HFFc6 (cell line): ENCODE results near the gene PITPNM1. TPM values are rescaled to one million over a fixed set of nuclear protein-coding genes. Genes with fewer than 3 reads are reported as not detected.
A peak's percentile ranks its signal among the peaks of the same experiment; 100 is the strongest.

Experiments used
- DNase-seq: peaks from one replicate; pipeline ENCODE4 v3.0.0-alpha.2; 2018
- H3K27ac Mint-ChIP-seq: 2 replicates; pipeline ENCODE4 v1.8.0; 2020; ENCODE audit warnings: mild to moderate bottlenecking, mixed read lengths
- H3K27me3 Mint-ChIP-seq: 2 replicates; pipeline ENCODE4 v1.8.0; 2021; ENCODE audit warnings: mild to moderate bottlenecking, moderate library complexity, mixed read lengths; ENCODE audit not compliant: insufficient read depth
- H3K36me3 Mint-ChIP-seq: 2 replicates; pipeline ENCODE4 v1.8.0; 2021; ENCODE audit warnings: low read depth, mixed read lengths
- H3K4me1 Mint-ChIP-seq: 2 replicates; pipeline ENCODE4 v1.8.0; 2020; ENCODE audit warnings: low read depth, mixed read lengths
- H3K4me3 Mint-ChIP-seq: 2 replicates; pipeline ENCODE4 v1.8.0; 2020; ENCODE audit warnings: mild to moderate bottlenecking, moderate library complexity, mixed read lengths
- H3K9me3 Mint-ChIP-seq: 2 replicates; pipeline ENCODE4 v1.8.0; 2020; ENCODE audit warnings: mild to moderate bottlenecking, mixed read lengths
- CTCF ChIP-seq: fragments of 200-600 bp; sonication (generic); IDR thresholded peaks from 2 replicates; pipeline ENCODE4 v1.5.0; 2021; ENCODE audit warnings: antibody characterized with exemption, mild to moderate bottlenecking
- total RNA-seq, 6 experiments: library from RNA; stranded (reverse); fragmentation: NEBNext Ultra II Directional; extraction: Animal tissue kit (Norgen Biotek cat#: 25700); gene quantifications; 2 replicates in 1 of 6; 3 replicates in 5 of 6; pipeline ENCODE4 v1.2.3, GENCODE V29; 2021

Gene PITPNM1
- total RNA-seq, 6 experiments from 2014 or later, result 19.6 to 30.3 (median 23.5) TPM

- Mint-ChIP-seq H3K27me3 (peaks cover 17% of the 10 kb centered on the region), H3K27ac (peak overlapping the region; percentile 98), H3K36me3 (no peaks in the 10 kb centered on the region; the same call in 1 of the 2 replicates), H3K9me3 (no peaks in the 10 kb centered on the region), H3K4me1 (peaks cover 36% of the 10 kb centered on the region), H3K4me3 (peak overlapping the region; percentile 89)
- peak; percentile 94 for DNase-seq
- no peak; the same call in 1 of the 2 replicates for TF ChIP-seq CTCF
Observed at GRCh38 chr11:67508486-67509121, 3.4 kb upstream of the PITPNM1 start.

GRCh38 chr11:67507864-67508485, 2.8 kb upstream of the PITPNM1 start, which contains the start of gene CDK2AP2:
Gene CDK2AP2, minus strand, starts transcription at chr11:67508162. Its CDS starts 80 bp downstream, at chr11:67508082.
- H3K4me1 Mint-ChIP-seq, result peaks cover 36% of the 10 kb centered on the region
- no peak for TF ChIP-seq CTCF
- H3K9me3 Mint-ChIP-seq, result no peaks in the 10 kb centered on the region
- H3K36me3 Mint-ChIP-seq, result no peaks in the 10 kb centered on the region; the same call in 1 of the 2 replicates
- H3K27me3 Mint-ChIP-seq, result peaks cover 17% of the 10 kb centered on the region
- H3K4me3 Mint-ChIP-seq, result peak within 1 kb of the TSS; percentile 89
- H3K27ac Mint-ChIP-seq, result peak within 1 kb of the TSS; percentile 98
- DNase-seq, result peak; percentile 100

GRCh38 chr11:67507242-67507863, 2.2 kb upstream of the PITPNM1 start:
- Mint-ChIP-seq H3K4me1 (peaks cover 36% of the 10 kb centered on the region), H3K36me3 (no peaks in the 10 kb centered on the region; the same call in 1 of the 2 replicates), H3K27ac (peak overlapping the region; percentile 64), H3K9me3 (no peaks in the 10 kb centered on the region), H3K4me3 (peak overlapping the region; percentile 89), H3K27me3 (peaks cover 14% of the 10 kb centered on the region)
- TF ChIP-seq CTCF, result no peak
- no peak for DNase-seq

GRCh38 chr11:67506426-67507051, 1.4 kb upstream of the PITPNM1 start:
- peaks cover 13% of the 10 kb centered on the region for H3K27me3 Mint-ChIP-seq
- DNase-seq, result no peak
- H3K9me3 Mint-ChIP-seq, result no peaks in the 10 kb centered on the region
- H3K4me1 Mint-ChIP-seq, result peaks cover 36% of the 10 kb centered on the region
- H3K27ac Mint-ChIP-seq, result peak overlapping the region; percentile 91
- TF ChIP-seq CTCF, result peak; percentile 51
- H3K36me3 Mint-ChIP-seq, result no peaks in the 10 kb centered on the region; the same call in 1 of the 2 replicates
- peak overlapping the region; percentile 89 for H3K4me3 Mint-ChIP-seq

- H3K9me3 Mint-ChIP-seq, result no peaks in the 10 kb centered on the region
- peaks cover 5% of the 10 kb centered on the region for H3K36me3 Mint-ChIP-seq
- peaks cover 42% of the 10 kb centered on the region for H3K4me1 Mint-ChIP-seq
- peak; percentile 96 for TF ChIP-seq CTCF
- H3K27me3 Mint-ChIP-seq, result peaks cover 11% of the 10 kb centered on the region
- H3K4me3 Mint-ChIP-seq, result peak overlapping the region; percentile 85
- DNase-seq, result peak; percentile 85
- peak overlapping the region; percentile 91 for H3K27ac Mint-ChIP-seq
Observed at GRCh38 chr11:67505605-67506396, 638 bp upstream of the PITPNM1 start.
